Skin of body (tissue), 2 donors: ENCODE measurements around the gene RASGEF1B. TPM values are rescaled to one million over a fixed set of nuclear protein-coding genes. Genes with fewer than 3 reads are reported as not detected.
A peak's percentile ranks its signal among the peaks of the same experiment; 100 is the strongest.

ENCODE experiments used
- DNase-seq: peaks from one replicate; lab custom pipeline; 2025; lab: John Stamatoyannopoulos, UW
- total RNA-seq: library from RNA; depleted of rRNA; stranded (reverse); fragments of >200 nt; gene quantifications from one replicate; pipeline ENCODE4 v1.2.3, GENCODE V29; 2014

The RASGEF1B gene
- total RNA-seq, 1 donor from 2014 or later, result 61.7 TPM

GRCh38 chr4:81399306-81400086, 72.2 kb downstream of the RASGEF1B start:
- DNase-seq, result no peak

GRCh38 chr4:81398379-81398778, 73.3 kb downstream of the RASGEF1B start:
- DNase-seq, result no peak

- no peak for DNase-seq
Observed at GRCh38 chr4:81397635-81398034, 74.1 kb downstream of the RASGEF1B start.

DNA sequence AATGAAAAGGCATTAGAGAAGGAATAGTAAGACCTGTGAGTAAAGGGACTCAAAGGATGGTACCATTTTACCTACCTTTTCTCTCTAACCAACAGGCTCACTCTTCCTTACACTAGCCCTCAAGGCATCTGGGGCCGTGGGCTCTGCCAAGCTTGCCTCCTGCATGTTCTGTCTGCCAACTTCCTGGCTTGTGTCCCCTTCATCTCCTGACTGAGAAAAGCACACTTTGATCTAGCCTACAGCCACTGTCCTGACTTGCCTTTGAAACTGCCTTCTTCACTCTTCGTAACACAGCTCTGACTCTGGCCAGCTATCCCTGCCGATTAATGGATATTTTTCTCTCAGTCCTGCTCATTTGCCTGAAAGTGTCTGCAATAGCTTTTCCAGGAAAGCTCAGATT, 76.5 kb downstream of the RASGEF1B start:
- no peak for DNase-seq

DNA sequence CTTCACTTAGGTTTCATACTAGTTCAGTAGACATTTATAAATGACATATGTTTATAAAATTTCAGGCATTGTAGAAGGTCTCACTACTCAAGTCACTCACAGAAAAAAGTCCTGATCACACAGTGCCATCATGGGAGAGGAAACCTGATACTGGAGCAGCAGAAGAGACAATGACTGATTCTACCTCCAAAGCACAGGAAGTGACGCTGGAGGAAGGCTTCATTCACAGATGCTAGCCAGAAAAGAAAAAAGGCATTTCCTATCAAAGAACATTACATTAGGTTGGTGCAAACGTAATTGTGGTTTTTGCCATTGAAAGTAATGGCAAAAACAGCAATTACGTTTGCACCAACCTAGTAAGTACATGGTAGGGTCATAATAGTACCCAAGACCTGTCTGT, 79.5 kb downstream of the RASGEF1B start:
- DNase-seq, result no peak

- no peak for DNase-seq
Observed at GRCh38 chr4:81389720-81390119, 82.0 kb downstream of the RASGEF1B start.

DNA sequence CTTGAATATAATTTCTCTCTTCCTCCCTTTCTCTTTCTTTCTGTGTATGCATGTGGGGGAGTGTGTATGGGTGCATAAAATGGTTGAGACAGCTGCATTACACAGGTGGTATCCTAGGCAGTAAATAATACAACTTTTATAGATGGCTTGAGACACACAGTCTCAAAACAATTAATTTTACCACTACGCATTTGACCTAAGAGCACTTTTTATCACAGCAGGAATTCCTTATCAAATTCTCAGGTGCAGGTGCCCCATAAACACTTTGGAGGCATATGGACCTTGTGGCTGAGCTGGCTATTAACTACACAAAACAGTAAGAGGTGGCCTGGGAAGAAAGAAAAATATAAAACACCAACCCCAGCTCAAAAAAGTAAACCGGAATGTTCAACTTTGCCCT, 91.3 kb downstream of the RASGEF1B start:
- no peak for DNase-seq

- DNase-seq, result peak; percentile 90
Observed at GRCh38 chr4:81378386-81378785, 93.3 kb downstream of the RASGEF1B start.

- peak; percentile 70 for DNase-seq
Observed at GRCh38 chr4:81377191-81377590, 94.5 kb downstream of the RASGEF1B start.

- no peak for DNase-seq
Observed at GRCh38 chr4:81376720-81377119, 95.0 kb downstream of the RASGEF1B start.
